HEK293 (cell line): Measurements from ENCODE around the gene DDIT3.

Source experiments
- CTCF ChIA-PET: fragments of 350-600 bp; formaldehyde crosslinking; extraction: SDS; loops from one replicate; lab custom pipeline; 2021; ENCODE audit warnings: antibody characterized with exemption; lab: Yijun Ruan, JAX
- POLR2A ChIA-PET: fragments of 300-600 bp; formaldehyde crosslinking; extraction: SDS; loops from one replicate; lab custom pipeline; 2020; ENCODE audit warnings: antibody characterized with exemption, inconsistent platforms; lab: Yijun Ruan, JAX
- H3K27ac ChIP-seq: fragments of 200-500 bp; sonication (Bioruptor generic); 2 replicates; pipeline ENCODE4 v1.5.1; 2014; ENCODE audit warnings: low read depth, low read length, control low read depth, inconsistent platforms; ENCODE audit errors: extremely low read depth
- H3K36me3 ChIP-seq, 2 experiments: fragments of 200-500 bp in 1 of 2; sonication (Bioruptor generic) in 1 of 2; 1 replicate in 1 of 2; 2 replicates in 1 of 2; pipeline ENCODE4 v1.5.1; 2014 to 2017; ENCODE audit warnings: inconsistent platforms in 2 of 2, low read length in 2 of 2; ENCODE audit not compliant: control insufficient read depth in 2 of 2, insufficient read depth in 1 of 2
- H3K4me1 ChIP-seq: fragments of 200-500 bp; sonication (Bioruptor generic); 2 replicates; pipeline ENCODE4 v1.5.1; 2014; ENCODE audit warnings: mild to moderate bottlenecking, low read length, inconsistent platforms; ENCODE audit not compliant: control insufficient read depth, insufficient read depth
- H3K4me3 ChIP-seq: 2 replicates; pipeline ENCODE4 v1.5.1; 2011; ENCODE audit warnings: low read depth, mild to moderate bottlenecking, control low read depth, low read length, moderate library complexity
- H3K9me3 ChIP-seq: fragments of 200-500 bp; sonication (Bioruptor generic); 2 replicates; pipeline ENCODE4 v1.5.1; 2014; ENCODE audit warnings: low read depth, low read length, inconsistent platforms; ENCODE audit not compliant: control insufficient read depth, insufficient read depth
- HOXC10 ChIP-seq: sonication (generic); formaldehyde crosslinking; IDR thresholded peaks from 2 replicates; pipeline ENCODE4 v1.8.1; 2023; ENCODE audit warnings: mild to moderate bottlenecking, missing genetic modification reagents
- KLF9 ChIP-seq: fragments of 450-650 bp; formaldehyde crosslinking; IDR thresholded peaks from 2 replicates; pipeline ENCODE4 v1.5.1; 2016; ENCODE audit warnings: missing biosample characterization, missing genetic modification characterization, low read depth
- SP2 ChIP-seq: fragments of 450-650 bp; formaldehyde crosslinking; IDR thresholded peaks from 2 replicates; pipeline ENCODE4 v1.5.1; 2016; ENCODE audit warnings: missing biosample characterization, missing genetic modification characterization
- TRIM28 ChIP-seq: IDR thresholded peaks from 2 replicates; pipeline ENCODE4 v1.6.1; 2011; ENCODE audit warnings: low read length, control low read depth, borderline replicate concordance
- ZNF19 ChIP-seq: fragments of 450-650 bp; formaldehyde crosslinking; IDR thresholded peaks from 2 replicates; pipeline ENCODE4; 2016; ENCODE audit warnings: missing biosample characterization, missing genetic modification characterization, low read depth
- ZNF214 ChIP-seq: fragments of 450-650 bp; formaldehyde crosslinking; IDR thresholded peaks from 2 replicates; pipeline ENCODE4 v1.5.1; 2017; ENCODE audit warnings: missing biosample characterization, mild to moderate bottlenecking, missing genetic modification characterization, borderline replicate concordance
- ZNF302 ChIP-seq: fragments of 450-650 bp; formaldehyde crosslinking; IDR thresholded peaks from 2 replicates; pipeline ENCODE4 v1.5.1; 2016; ENCODE audit warnings: missing biosample characterization, missing genetic modification characterization, low read depth
- ZNF37A ChIP-seq: fragments of 450-650 bp; IDR thresholded peaks from 2 replicates; pipeline ENCODE4 v1.5.1; 2018; ENCODE audit warnings: missing biosample characterization, missing genetic modification characterization
- ZNF510 ChIP-seq: fragments of 450-650 bp; formaldehyde crosslinking; IDR thresholded peaks from 2 replicates; pipeline ENCODE4 v1.5.1; 2018; ENCODE audit warnings: mild to moderate bottlenecking, missing genetic modification characterization, missing biosample characterization; ENCODE audit not compliant: insufficient replicate concordance
- ZNF560 ChIP-seq: fragments of 450-650 bp; formaldehyde crosslinking; IDR thresholded peaks from 2 replicates; pipeline ENCODE4 v1.5.1; 2017; ENCODE audit warnings: missing biosample characterization, missing genetic modification characterization, borderline replicate concordance
- ZNF585B ChIP-seq: fragments of 450-650 bp; formaldehyde crosslinking; IDR thresholded peaks from 2 replicates; pipeline ENCODE4 v1.5.1; 2016; ENCODE audit warnings: missing biosample characterization, missing genetic modification characterization
- ZNF707 ChIP-seq: fragments of 450-650 bp; formaldehyde crosslinking; IDR thresholded peaks from 2 replicates; pipeline ENCODE4 v1.5.1; 2016; ENCODE audit warnings: missing biosample characterization, missing genetic modification characterization
- ZNF785 ChIP-seq: fragments of 450-650 bp; formaldehyde crosslinking; IDR thresholded peaks from 2 replicates; pipeline ENCODE4 v1.5.1; 2016; ENCODE audit warnings: missing biosample characterization, missing genetic modification characterization
- ZNF791 ChIP-seq: fragments of 450-650 bp; formaldehyde crosslinking; IDR thresholded peaks from 2 replicates; pipeline ENCODE4 v1.5.1; 2016; ENCODE audit warnings: missing biosample characterization, missing genetic modification characterization
- ZXDB ChIP-seq: fragments of 450-650 bp; formaldehyde crosslinking; IDR thresholded peaks from 2 replicates; pipeline ENCODE4 v1.5.1; 2016; ENCODE audit warnings: missing biosample characterization, missing genetic modification characterization
- TF ChIP-seq, protein P1 (sequence below): fragments of 450-650 bp; formaldehyde crosslinking; IDR thresholded peaks from 2 replicates; pipeline ENCODE4 v1.5.1; 2016; ENCODE audit warnings: missing biosample characterization, missing genetic modification characterization, borderline replicate concordance
- TF ChIP-seq, protein P2 (sequence below): IDR thresholded peaks from 2 replicates; pipeline ENCODE4 v1.6.1; 2011; ENCODE audit warnings: mild to moderate bottlenecking, low read depth, low read length, borderline replicate concordance
- TF ChIP-seq, protein P3 (sequence below): fragments of 450-650 bp; formaldehyde crosslinking; IDR thresholded peaks from 2 replicates; pipeline ENCODE4 v1.5.1; 2016; ENCODE audit warnings: missing biosample characterization, missing genetic modification characterization
- TF ChIP-seq, protein P4 (sequence below): fragments of 450-650 bp; formaldehyde crosslinking; IDR thresholded peaks from 2 replicates; pipeline ENCODE4 v1.5.1; 2016; ENCODE audit warnings: missing biosample characterization, missing genetic modification characterization
- TF ChIP-seq, protein P5 (sequence below): fragments of 450-650 bp; formaldehyde crosslinking; IDR thresholded peaks from 2 replicates; pipeline ENCODE4 v1.5.1; 2016; ENCODE audit warnings: missing biosample characterization, missing genetic modification characterization, low read depth

DDIT3 gene

DNA sequence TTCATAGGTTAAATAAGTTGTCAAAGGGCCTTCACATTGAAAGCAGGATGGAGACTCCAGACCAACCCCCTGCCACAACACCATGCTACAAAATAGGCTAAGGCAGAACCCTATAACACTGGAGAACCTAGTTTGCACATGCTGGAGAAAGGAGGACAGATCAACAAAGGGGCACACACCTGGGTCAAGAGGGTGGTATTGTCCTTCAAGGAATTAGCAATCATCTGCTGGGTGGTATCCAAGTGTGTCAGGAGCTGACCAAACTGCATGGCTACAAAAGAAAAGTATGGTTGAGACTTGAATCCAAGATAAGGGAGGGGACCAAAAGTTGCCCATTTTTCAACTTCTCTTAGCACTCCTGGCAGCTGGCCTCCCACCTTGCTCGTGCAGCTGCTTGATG is 11.5 kb upstream of the DDIT3 start:
- H3K36me3 ChIP-seq, result peaks cover 25 to 96% of the 10 kb centered on the region in 2 experiments
- no peak for TF ChIP-seq ZNF37A
- no peak for TF ChIP-seq ZXDB (tag by site-specific recombination)
- TF ChIP-seq, protein P1, sequence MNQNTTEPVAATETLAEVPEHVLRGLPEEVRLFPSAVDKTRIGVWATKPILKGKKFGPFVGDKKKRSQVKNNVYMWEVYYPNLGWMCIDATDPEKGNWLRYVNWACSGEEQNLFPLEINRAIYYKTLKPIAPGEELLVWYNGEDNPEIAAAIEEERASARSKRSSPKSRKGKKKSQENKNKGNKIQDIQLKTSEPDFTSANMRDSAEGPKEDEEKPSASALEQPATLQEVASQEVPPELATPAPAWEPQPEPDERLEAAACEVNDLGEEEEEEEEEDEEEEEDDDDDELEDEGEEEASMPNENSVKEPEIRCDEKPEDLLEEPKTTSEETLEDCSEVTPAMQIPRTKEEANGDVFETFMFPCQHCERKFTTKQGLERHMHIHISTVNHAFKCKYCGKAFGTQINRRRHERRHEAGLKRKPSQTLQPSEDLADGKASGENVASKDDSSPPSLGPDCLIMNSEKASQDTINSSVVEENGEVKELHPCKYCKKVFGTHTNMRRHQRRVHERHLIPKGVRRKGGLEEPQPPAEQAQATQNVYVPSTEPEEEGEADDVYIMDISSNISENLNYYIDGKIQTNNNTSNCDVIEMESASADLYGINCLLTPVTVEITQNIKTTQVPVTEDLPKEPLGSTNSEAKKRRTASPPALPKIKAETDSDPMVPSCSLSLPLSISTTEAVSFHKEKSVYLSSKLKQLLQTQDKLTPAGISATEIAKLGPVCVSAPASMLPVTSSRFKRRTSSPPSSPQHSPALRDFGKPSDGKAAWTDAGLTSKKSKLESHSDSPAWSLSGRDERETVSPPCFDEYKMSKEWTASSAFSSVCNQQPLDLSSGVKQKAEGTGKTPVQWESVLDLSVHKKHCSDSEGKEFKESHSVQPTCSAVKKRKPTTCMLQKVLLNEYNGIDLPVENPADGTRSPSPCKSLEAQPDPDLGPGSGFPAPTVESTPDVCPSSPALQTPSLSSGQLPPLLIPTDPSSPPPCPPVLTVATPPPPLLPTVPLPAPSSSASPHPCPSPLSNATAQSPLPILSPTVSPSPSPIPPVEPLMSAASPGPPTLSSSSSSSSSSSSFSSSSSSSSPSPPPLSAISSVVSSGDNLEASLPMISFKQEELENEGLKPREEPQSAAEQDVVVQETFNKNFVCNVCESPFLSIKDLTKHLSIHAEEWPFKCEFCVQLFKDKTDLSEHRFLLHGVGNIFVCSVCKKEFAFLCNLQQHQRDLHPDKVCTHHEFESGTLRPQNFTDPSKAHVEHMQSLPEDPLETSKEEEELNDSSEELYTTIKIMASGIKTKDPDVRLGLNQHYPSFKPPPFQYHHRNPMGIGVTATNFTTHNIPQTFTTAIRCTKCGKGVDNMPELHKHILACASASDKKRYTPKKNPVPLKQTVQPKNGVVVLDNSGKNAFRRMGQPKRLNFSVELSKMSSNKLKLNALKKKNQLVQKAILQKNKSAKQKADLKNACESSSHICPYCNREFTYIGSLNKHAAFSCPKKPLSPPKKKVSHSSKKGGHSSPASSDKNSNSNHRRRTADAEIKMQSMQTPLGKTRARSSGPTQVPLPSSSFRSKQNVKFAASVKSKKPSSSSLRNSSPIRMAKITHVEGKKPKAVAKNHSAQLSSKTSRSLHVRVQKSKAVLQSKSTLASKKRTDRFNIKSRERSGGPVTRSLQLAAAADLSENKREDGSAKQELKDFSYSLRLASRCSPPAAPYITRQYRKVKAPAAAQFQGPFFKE (tag by site-specific recombination), result no peak
- TF ChIP-seq, protein P2, sequence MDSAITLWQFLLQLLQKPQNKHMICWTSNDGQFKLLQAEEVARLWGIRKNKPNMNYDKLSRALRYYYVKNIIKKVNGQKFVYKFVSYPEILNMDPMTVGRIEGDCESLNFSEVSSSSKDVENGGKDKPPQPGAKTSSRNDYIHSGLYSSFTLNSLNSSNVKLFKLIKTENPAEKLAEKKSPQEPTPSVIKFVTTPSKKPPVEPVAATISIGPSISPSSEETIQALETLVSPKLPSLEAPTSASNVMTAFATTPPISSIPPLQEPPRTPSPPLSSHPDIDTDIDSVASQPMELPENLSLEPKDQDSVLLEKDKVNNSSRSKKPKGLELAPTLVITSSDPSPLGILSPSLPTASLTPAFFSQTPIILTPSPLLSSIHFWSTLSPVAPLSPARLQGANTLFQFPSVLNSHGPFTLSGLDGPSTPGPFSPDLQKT, result no peak
- no peak for TF ChIP-seq ZNF19 (tag by site-specific recombination)
- no peak for TF ChIP-seq ZNF214 (tag by site-specific recombination)
- TF ChIP-seq, all 188 proteins: peak for 0
- no peak overlapping the region for H3K27ac ChIP-seq
- H3K4me3 ChIP-seq, result no peak overlapping the region
- POLR2A ChIA-PET, result interaction anchor here (1.1 to 2.0 kb wide), 3 partner anchors 8 to 15 kb away, joined by 3 to 9 read pairs (median 6); partner anchors contain the start of genes DCTN2 and DDIT3
- CTCF ChIA-PET, result interaction anchor here (0.6 to 1.2 kb wide), 2 partner anchors 20 to 73 kb away, joined by 3 read pairs; no protein-coding TSS in a partner anchor
- H3K9me3 ChIP-seq, result no peaks in the 10 kb centered on the region
- no peaks in the 10 kb centered on the region for H3K4me1 ChIP-seq

DNA sequence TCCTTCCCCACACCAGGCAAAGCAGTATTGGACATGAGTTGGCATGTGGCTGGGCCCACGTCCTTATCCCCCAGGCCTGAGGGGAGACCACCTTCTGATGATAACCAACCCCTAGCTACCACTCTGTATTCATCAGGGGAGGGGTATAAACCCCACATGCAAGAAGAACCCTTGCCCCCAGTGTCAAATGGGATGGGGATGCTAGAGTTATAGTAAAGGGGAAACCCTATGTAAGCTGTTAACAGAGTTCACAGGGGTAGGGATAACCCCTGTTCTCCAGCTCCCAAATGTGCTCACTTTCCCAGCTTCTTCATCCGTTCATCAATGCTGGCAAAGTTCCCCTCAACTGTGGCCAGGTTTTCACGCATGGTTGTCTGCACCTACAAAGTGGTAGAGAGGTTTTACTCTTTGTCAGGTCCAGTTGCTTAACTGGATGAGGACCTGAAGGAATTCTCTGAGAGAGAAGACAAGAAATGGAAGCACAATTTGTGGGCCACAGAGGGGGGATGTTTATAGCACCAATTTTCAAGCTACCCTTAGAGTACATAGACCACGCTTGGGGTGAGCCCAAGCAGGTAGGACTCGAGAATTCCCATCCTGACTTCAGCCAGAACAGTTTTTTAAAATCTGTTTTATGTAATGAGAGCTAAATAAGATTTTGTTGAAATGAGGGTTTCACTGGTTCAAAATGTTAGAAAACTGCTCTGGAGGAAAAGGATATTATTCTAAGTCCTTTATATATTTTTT is 10.3 kb upstream of the DDIT3 start:
- POLR2A ChIA-PET, result interaction anchor here (0.5 to 1.5 kb wide), 2 partner anchors 15 to 241 kb away, joined by 4 to 6 read pairs; partner anchors contain the start of gene METTL1
- Histone ChIP-seq H3K36me3 (peaks cover 23 to 96% of the 10 kb centered on the region in 2 experiments), H3K4me3 (no peak overlapping the region)
- TF ChIP-seq, protein P3, sequence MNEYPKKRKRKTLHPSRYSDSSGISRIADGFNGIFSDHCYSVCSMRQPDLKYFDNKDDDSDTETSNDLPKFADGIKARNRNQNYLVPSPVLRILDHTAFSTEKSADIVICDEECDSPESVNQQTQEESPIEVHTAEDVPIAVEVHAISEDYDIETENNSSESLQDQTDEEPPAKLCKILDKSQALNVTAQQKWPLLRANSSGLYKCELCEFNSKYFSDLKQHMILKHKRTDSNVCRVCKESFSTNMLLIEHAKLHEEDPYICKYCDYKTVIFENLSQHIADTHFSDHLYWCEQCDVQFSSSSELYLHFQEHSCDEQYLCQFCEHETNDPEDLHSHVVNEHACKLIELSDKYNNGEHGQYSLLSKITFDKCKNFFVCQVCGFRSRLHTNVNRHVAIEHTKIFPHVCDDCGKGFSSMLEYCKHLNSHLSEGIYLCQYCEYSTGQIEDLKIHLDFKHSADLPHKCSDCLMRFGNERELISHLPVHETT (tag by site-specific recombination), result no peak
- TF ChIP-seq ZNF707 (tag by site-specific recombination), result no peak
- TF ChIP-seq, protein P4, sequence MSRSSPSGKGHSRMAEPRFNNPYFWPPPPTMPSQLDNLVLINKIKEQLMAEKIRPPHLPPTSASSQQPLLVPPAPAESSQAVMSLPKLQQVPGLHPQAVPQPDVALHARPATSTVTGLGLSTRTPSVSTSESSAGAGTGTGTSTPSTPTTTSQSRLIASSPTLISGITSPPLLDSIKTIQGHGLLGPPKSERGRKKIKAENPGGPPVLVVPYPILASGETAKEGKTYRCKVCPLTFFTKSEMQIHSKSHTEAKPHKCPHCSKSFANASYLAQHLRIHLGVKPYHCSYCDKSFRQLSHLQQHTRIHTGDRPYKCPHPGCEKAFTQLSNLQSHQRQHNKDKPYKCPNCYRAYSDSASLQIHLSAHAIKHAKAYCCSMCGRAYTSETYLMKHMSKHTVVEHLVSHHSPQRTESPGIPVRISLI (tag by site-specific recombination), result no peak
- TF ChIP-seq ZNF510, result no peak
- TF ChIP-seq ZNF785 (tag by site-specific recombination), result no peak
- TF ChIP-seq ZNF302 (tag by site-specific recombination), result no peak
- TF ChIP-seq, protein P5, sequence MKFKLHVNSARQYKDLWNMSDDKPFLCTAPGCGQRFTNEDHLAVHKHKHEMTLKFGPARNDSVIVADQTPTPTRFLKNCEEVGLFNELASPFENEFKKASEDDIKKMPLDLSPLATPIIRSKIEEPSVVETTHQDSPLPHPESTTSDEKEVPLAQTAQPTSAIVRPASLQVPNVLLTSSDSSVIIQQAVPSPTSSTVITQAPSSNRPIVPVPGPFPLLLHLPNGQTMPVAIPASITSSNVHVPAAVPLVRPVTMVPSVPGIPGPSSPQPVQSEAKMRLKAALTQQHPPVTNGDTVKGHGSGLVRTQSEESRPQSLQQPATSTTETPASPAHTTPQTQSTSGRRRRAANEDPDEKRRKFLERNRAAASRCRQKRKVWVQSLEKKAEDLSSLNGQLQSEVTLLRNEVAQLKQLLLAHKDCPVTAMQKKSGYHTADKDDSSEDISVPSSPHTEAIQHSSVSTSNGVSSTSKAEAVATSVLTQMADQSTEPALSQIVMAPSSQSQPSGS (tag by site-specific recombination), result no peak
- TF ChIP-seq ZNF585B (tag by site-specific recombination), result no peak
- TF ChIP-seq ZNF791, result no peak
- no peak for TF ChIP-seq SP2 (tag by site-specific recombination)
- TF ChIP-seq ZNF560 (tag by site-specific recombination), result no peak
- TF ChIP-seq TRIM28, result no peak
- TF ChIP-seq KLF9 (tag by site-specific recombination), result no peak
- TF ChIP-seq HOXC10, result no peak

More for the DNA sequence above, 10.3 kb upstream of the DDIT3 start:
- no peaks in the 10 kb centered on the region for H3K4me1 ChIP-seq
- no peaks in the 10 kb centered on the region for H3K9me3 ChIP-seq
- CTCF ChIA-PET, result interaction anchor here (0.8 kb wide), 1 partner anchor 57 kb away, joined by 3 read pairs; no protein-coding TSS in a partner anchor
- H3K27ac ChIP-seq, result no peak overlapping the region
